ENCODE measurements around the gene MPC1L. TPM values are rescaled to one million over a fixed set of nuclear protein-coding genes. Genes with fewer than 3 reads are reported as not detected.

The MPC1L gene
- total RNA-seq, 1 donor from 2014 or later, result not detected

Other genes with a start within 250 kb of the MPC1L start
- 75.3 and 76.7 TPM in 2 replicates for gene ATP6AP2, start 42.5 kb upstream of the MPC1L start, total RNA-seq
- 20.4 and 21.2 TPM in 2 replicates for gene CXorf38, start 24.1 kb downstream of the MPC1L start, total RNA-seq
- 37.9 and 41.6 TPM in 2 replicates for gene MED14, start 112.1 kb downstream of the MPC1L start, total RNA-seq